GM18517 (cell line): ENCODE data around the gene TUBA4A.

Experiments
- ATAC-seq: cut with Tn5 transposase; IDR thresholded peaks from one replicate; pipeline ENCODE4 v1.9.1; 2021; ENCODE audit warnings: mild to moderate bottlenecking, moderate library complexity; ENCODE audit not compliant: unreplicated experiment

Gene TUBA4A

GRCh38 chr2:219253753-219254589 lies at the start of gene TUBA4A:
Gene TUBA4A (minus strand): TSS chr2:219253918. CDS start chr2:219253858, 60 bp downstream.
- peak; percentile 29 for ATAC-seq

GRCh38 chr2:219302412-219302968 lies 48.8 kb upstream of the TUBA4A start:
- no peak for ATAC-seq

DNA sequence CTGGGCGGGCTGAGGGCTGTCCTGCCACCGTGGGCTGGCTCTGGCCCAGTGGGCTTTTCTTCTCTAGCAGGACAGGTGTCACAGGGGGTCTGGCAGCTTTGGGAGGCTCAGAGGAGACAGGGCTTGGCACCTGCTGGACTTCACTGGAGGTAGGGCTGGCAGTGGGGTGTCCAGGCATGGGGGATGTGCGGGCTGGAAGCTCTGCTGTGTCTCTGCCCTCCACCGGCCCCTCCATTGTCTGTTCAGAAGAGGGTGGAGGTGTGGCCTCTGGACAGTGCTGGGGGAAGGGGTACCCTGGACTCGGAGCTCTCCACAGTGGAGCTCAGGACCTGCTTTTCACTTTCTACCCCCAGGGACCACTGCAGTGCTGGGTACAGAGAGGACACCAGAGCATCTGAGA lies 46.3 kb upstream of the TUBA4A start:
- ATAC-seq, result no peak

DNA sequence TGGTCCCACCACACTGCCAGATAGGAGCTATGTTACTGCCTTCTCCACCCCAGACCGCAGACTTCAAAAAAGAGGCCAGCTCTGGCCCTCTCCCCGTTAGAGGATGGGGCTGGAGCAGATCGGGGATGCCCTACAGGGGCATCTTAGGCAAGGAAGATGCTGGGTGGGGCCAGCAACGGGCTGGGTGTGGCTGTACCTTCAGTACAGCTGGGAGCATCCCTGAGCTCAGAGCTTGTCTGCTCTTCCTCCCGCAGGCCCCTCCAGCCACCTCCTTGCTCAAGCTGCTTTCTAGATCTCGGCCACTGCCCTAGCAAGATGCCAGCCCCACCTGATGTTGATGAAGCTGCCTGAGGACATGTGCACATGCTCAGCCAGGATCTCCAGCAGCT lies 45.6 kb upstream of the TUBA4A start:
- no peak for ATAC-seq

GRCh38 chr2:219298759-219299371 lies 45.1 kb upstream of the TUBA4A start:
- ATAC-seq, result no peak

DNA sequence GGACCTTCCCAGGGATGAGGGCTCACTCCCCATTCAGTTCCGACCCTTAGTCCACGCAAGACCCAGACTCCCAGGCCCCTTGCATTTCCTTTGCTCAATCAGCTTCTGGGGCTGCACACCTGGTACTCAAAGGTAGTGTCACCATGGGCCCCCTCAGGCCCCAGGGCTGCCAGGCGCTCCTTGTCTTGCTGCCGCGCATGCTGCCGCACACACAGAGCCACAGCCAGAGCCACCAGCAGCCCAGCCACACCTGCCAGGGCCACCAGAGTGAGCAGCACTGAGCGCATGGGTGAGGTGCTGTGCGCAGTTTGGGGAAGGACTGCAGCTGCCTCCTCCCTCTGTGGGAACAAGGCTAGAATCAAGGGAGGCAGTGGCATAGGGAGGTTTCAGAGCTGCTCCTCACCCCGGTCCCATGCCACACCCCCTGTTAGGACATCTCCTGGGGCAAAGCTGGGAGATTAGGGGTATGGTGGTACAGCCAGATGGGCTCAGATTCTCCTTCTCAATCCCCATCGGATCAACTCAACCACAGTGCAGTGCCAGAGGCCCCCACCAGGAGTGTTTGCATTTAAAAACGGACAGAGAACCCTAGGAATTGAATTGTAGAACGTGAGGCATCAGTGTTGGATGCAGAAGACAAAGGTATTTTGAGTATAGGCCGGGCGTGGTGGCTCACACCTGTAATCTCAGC lies 44.2 kb upstream of the TUBA4A start:
- ATAC-seq, result no peak

DNA sequence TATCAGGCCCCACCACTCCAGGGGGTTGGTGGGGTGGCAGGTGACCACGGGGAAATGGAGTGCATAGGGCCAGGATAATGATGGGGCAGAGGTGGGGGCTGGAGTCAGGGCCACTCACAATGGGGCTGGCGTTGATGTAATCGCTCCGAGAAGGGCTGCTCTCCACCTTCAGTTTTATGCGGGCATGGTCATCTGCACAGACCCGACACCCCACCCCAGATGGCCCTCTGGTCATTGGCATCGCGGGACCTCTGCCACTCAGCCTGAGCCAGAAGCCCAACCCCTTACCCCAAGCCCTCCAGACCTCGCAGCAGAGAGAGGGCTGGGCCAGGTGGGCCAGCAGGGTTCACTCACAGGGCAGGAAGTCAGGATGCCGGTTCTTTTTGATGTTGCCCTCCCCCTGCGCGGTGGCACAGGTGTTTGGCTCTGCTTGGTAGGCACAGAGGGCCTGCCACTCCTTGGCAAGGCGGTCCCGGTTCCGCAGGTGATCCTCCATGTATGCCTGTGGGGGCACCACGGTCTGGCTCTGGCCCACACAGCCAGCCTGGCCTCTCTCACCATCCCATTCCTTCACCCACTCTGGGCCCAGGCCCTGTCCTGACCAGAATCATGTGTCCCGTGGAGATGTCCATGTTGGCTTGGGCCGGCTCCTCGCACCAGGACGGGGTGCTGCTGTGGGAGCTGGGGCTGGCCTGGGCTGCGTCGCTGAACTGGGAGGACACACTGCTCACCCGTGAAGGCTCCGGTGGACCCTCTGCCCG lies 43.1 kb upstream of the TUBA4A start:
- ATAC-seq, result no peak

- no peak for ATAC-seq
These were observed 42.4 kb upstream of the TUBA4A start for GRCh38 chr2:219296142-219296541.

- ATAC-seq, result peak; percentile 85
These were observed 40.9 kb upstream of the TUBA4A start for GRCh38 chr2:219294356-219295351.

- no peak for ATAC-seq
These were observed 40.1 kb upstream of the TUBA4A start for GRCh38 chr2:219293736-219294231.

- ATAC-seq, result no peak
These were observed 38.9 kb upstream of the TUBA4A start for GRCh38 chr2:219292616-219293015.

- no peak for ATAC-seq
These were observed 38.3 kb upstream of the TUBA4A start for GRCh38 chr2:219291910-219292490.

- no peak for ATAC-seq
These were observed 37.7 kb upstream of the TUBA4A start for GRCh38 chr2:219291394-219291793.

DNA sequence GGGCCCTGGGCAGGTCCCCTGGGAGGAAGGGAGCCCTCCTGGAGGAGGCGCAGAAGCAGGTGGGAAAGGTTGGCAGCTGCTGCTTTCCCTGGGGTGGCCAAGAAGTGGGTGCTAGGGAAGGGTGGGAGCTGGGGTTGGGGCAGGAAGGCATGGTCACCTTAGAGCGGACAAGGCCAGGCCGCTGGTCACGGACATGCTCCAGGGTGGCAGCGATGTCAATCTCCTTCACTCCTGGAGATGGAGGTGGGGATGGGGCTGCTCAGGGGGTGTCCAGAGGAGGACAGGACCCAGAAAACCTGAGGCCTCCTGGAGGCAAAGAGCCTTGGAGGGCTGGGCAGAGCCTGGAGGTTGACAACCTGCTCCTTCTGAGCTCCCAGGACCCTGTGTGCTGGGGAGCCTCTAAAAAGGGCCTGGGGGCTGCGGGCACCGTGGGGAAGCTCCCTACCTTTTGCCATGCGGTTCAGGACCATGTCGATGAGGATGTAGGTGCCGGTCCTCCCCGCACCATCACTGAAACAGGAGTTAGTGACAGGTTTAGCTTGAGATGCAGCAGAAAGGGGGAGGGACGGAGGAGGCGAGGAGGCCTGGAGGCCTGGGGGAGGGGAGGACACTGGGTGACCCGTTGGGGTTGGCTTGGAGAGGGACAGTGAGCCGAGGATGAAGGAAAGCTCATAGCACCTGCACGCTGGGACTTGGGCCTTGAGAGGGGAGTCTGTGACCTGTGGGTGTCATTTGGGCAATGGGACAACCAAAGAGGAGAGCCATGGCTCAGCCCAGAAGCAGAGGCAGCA lies 36.9 kb upstream of the TUBA4A start:
- ATAC-seq, result no peak

DNA sequence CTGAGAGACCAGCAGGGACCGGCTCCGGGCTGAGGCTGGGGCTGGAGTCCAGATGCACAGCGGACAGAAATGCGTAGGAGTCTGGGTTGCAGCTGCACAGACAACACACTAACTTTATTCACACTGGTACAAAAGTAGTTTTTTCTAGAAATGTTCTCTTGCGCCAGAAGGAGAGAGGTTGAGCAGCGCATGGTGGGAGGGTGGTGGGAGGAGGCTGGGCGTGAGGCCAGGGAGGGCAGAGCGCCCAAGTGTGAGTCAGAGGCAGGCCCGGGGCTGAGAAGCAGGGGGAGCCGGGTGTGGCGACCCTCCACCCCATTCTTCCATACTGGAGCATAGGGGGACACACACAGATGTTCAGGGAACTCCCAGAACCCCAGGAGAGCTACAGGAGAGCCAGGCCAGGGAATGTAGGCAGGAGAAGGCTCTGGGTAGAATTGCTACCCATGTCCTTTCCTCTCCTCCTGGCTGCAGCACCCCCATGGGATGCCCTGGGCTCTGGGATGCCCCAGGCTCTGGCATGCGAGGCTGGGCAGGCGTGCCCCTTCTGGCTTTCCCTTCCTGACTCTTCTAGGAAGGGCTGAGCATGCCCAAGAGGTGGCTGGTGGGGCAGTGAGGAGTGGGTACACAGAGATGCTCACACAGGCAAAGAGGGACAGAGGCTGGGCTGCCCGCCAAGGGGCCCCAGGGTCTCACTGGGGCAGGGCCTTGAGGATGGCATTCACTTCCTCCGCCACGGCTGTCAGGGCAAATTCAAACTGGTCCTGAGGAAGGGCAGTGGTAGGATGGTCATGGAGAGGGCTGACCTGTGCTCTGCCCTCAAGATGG lies 36.0 kb upstream of the TUBA4A start:
- ATAC-seq, result no peak

DNA sequence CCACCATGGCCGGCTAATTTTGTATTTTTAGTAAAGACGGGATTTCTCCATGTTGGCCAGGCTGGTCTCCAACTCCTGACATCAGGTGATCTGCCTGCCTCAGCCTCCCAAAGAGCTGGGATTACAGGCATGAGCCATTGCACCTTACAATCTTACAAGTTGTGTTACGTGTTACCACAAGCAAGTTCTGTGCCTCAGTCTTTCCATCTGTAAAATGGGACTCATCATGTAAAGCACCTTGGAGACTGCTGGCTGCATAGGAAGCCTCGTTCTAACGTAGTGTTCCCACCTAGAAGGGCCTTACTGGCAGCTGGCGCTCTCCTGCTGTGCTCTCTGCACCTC lies 35.4 kb upstream of the TUBA4A start:
- ATAC-seq, result no peak

DNA sequence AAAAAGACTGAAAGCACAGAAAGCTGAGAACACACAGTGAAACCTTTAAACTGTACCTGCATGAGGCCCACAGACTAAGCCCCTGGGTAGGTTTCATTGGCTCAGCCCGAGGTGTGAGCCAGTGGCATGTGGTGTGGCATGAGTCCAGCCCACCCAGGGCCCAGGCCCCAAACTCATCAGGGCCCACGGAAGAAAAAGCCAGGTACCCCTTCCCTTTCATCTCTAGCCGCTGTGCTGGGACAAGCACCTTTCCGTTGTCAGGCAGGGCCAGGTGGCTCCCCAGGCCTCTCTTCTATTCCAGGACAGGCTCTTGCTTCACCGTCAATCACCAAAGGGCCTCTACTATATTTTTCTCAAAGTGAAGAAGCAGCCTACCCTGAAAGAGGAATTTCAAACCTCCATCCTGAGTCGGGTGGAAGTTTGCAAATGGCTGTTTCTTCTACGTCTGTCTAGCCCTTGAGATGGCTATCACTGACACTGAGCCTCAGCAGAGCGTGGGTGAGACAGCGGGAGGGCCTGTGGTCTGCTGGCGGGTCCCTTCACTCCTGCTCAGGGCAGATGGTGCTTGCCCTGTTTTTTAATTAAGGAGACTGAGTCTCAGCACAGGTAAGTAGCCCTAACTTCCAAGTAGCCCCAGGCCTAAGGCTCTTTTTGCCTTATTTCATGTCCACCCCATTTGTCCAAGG lies 34.0 kb upstream of the TUBA4A start:
- ATAC-seq, result no peak
